OCI-LY1 (cell line): ENCODE measurements around the gene DDX31.

Source experiments
- CTCF ChIP-seq: fragments of 200-600 bp; sonication (generic), shearing (Covaris generic); IDR thresholded peaks from 2 replicates; pipeline ENCODE4 v1.5.1; 2017; ENCODE audit warnings: mild to moderate bottlenecking, antibody characterized with exemption, low read length, moderate library complexity, mixed read lengths
- EZH2 ChIP-seq: fragments of 200-600 bp; sonication (generic), shearing (Covaris generic); IDR thresholded peaks from 2 replicates; pipeline ENCODE4 v1.8.0; 2017; ENCODE audit warnings: borderline replicate concordance, mixed run types, mild to moderate bottlenecking, antibody characterized with exemption, low read length, moderate library complexity, mixed read lengths

GRCh38 chr9:132699956-132700355 lies 30.2 kb upstream of the DDX31 start:
- TF ChIP-seq CTCF (no peak), EZH2 (no peak)
